Endometrial microvascular endothelial cells (primary cell): ENCODE results near the gene ANO10. TPM values are rescaled to one million over a fixed set of nuclear protein-coding genes. Genes with fewer than 3 reads are reported as not detected.
"Not testable (repeated sequence)": the region's sequence is repeated elsewhere in the genome, so short reads cannot be mapped to it uniquely, and the experiment has no call there.

ENCODE experiments used
- in situ Hi-C: cut with HindIII; loops from 2 replicates; pipeline ENCODE4 v1.10.0; 2017; ENCODE audit warnings: low sequenced_read_pairs, low pct_unique_long_range_greater_than_20kb; ENCODE audit errors: inconsistent ontology term
- total RNA-seq: library from RNA; depleted of rRNA; stranded (reverse); fragments of >200 nt; gene quantifications from one replicate; pipeline ENCODE4 v1.2.3, GENCODE V29; 2015; ENCODE audit errors: inconsistent ontology term

Gene ANO10
- total RNA-seq, 1 donor from 2014 or later = 97.8 TPM

DNA sequence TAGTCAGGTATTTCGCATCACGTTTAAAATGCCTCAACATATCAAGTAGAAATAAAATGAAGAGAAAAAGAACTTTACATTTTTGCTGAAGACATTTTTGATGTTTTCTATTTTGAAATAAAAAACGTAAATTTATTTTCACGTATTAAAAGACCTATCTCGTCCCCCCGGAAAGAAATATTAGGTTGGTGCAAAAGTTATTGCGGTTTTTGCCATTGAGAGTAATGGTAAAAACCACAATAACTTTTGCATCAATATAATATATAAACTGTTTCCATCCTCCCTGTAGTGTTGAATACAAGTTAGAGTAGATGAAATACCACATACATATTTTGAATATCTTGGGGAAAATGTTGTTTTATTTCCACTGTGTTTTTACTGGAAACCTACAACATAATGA, 11.2 kb upstream of the ANO10 start:
- in situ Hi-C loops = no loop called here

DNA sequence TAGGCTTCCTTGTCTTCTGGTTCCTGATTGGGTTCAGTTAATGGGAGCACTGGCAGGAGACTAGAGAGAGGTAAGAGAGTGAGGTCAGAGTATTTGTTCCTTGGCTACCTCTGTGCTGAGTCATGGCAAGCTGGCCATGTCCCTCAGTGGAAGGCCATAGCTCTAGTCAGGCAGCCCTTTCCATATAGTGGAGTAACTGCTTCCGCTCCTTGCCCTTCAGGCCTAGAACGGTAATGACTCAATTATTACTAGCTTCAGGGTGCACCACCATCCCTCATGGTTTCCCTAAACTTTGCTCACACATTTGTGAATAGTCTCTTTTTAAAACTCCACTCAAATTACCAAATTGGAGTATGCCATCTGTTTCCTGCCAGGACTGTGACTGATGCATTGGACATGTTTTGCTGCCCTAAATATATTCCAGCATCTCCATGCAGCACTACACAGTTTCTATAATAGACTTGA, 10.5 kb upstream of the ANO10 start:
- in situ Hi-C loops = no loop called here

DNA sequence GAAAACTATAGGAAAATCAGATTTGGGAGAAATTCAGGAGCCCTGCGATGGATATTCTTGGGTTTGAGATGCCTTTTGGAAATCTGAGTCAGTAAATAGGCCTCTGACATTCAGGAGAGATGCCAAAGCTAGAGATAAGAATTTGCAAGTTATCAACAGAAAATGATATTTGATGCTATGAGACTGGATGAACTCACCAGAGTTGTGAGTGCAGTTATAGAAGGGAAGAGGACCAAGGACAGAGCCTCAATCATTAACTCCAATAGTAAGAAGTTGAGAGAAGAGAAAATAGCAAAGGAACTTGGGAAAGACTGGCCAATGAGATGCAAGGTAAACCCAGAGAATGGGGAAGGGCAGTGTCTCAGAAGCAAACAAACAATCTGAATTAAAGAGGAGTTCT, 7.9 kb upstream of the ANO10 start:
- in situ Hi-C loops = no loop called here

DNA sequence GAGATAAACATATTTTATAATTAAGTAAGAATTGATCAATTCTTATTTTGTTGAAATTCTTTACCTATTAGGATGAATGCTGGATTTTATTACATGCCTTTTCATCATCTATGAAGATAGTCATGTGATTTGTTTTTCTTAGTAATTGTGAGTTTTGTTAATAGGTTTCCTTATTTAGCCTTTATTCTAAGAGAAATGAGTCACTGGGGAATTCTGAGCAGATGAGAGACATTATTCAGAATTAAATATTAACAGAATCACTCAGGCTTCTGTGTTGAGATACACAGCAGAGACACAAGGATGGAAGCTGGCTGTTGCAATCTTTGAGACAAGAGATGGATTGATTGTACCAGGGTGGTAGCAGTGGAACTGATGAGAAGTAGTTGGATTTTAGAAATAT, 7.4 kb upstream of the ANO10 start:
- in situ Hi-C loops = no loop called here

DNA sequence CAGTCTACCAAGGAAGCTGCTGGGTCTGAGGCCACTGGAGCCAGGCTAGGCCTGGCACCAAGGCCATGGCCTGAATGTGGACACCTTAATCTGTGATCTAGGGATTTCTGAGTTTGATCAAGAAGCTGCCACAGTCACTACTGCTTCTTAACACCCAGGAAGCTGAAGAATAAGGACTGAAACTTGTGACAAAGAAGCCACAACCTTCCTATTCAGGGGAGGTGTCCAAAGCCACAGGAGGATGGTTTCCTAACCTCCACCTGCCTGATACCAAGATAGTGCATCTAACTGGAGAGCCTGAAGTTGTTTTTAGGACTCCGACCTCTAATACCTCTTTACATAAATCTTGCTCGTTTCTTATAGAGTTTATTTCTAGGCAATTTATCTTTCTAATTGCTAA, 5.5 kb upstream of the ANO10 start:
- in situ Hi-C loops = no loop called here

DNA sequence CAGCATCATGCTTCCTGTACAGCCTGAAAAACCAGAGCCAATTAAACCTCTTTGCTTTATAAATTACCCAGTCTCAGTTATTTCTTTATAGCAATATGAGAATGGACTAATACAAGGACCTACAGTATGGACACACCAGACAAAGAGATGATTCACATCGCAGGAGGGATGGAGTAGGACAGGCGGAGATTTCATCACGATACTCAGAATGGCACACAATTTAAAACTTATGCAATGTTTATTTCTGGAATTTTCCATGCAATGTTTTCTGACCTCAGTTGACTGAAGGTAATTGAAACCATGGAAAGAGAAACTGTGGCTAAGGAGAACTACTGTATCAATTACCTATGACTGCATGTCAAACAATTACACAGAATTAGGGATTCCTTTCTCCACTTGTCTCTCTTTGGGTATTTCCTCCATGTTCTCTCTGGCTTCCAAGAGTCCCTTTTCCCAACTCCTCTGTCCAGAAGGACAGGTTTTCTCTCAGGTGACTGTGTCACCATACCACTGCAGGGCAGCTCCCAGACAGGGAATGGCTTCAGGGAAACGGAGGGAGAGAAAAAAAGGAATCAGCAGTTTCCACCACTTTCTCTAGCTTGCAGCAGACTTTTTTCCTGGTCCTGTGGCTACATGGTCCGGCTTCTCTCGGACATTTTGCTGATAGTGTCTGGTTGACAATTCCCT, 3.0 kb upstream of the ANO10 start:
- in situ Hi-C loops = no loop called here

DNA sequence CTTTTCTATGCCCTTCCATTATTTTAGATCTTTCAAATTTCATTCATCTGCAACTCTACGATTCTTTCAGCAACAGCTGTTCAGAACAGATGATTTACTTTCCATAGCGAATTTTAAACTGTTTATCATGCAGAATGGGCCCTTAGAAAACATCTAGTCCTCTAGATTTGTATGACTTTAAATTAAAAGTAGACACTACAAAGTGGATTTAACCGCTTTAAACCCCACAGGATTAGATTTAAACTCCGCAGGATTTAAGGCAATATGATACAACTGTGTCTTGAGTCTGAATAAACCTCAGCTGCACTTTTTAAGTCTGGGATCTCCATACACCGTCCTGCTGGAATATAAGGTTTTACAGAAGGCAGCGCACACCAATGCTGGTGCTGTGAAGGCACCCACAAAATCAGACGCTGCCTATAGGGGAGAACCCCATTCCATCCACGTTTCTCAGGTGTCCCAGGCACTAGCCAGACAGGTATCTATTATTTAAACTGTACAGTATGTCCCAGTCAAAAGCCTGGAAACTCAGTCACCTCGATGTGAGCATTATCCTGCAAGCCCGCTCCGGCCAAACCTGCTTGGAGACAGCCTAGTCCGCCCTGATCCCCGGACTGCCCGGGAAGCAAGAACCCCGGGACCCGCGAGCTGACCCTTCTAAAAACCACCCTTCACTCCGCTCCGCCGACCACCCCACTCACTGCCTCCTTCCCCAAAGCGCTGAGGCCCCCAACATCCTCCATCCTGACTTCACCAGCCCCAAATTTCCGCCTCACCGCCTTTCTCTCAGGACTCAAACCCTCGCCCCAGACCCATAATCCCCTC, 768 bp downstream of the ANO10 start:
- in situ Hi-C loops = no loop called here

DNA sequence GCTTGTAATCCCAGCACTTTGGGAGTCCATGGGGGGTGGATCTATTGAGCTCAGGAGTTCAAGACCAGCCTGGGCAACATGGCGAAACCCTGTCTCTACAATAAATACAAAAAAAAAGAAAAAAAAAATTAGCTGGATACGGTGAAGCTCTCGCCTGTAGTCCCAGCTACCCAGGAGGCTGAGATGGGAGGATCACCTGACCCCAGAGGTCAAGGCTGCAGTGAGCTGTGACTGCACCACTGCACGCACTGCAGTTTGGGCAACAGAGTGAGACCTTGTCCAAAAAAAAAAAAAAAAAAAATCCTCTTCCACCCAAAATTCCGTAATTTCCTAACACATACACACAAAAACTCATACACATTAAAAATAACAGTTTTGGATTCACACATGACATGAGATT, 2.2 kb downstream of the ANO10 start:
- in situ Hi-C loops = no loop called here

DNA sequence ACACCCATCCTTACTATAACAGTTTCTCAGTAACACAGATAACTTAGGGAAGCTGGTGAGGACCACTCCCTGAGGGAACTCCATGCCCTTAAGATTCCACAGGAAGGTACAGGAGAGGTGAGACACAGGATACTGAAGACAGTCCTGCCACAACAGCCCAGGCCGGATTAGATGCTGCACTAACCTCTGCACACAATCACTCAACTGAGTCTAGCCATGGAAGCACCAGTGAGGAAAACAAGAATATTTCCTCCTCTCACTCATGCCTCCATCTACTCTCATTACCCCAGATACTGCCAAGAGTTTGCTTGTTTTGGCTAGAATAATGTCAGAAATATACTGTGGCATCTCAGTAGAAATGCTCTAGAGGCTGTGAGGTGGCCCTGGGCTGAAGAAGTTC, 3.7 kb downstream of the ANO10 start:
- in situ Hi-C loops = no loop called here

DNA sequence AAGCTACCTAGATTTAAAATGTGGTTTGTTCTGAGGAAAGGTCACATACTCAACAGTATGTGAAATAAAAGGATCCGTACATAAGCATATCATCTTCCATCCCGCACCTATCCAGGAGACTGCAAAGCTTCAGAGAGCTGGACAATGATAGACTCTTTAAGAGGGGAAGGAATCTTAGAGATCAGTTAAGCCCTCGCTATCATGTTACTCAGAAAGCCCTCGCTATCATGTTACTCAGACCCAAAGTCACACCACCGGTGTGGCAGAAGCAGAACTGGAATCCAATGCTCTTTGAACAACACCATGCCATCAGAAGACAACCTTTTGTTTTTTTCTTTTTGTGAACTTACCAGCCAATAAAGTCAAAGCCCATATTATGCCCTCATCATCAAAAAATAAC, 5.8 kb downstream of the ANO10 start:
- in situ Hi-C loops = no loop called here

DNA sequence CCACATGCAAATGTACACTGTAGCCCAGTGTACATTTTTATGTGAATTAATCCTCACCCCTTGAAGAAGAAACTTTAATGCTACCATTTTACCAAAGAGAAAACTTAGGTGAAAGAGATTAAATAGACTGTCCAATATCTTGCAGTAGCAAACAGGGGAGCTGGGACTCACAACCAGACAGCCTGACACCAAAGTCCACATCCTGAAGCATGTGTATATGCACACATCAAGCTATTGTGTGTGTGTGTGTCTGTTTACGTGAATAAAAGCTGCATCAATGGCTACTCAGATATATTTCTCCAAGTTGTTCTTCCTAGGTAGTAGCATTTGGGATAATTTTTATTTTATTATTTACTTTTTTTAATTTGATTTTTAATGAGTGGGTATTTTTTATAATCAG, 6.7 kb downstream of the ANO10 start:
- in situ Hi-C loops = no loop called here

DNA sequence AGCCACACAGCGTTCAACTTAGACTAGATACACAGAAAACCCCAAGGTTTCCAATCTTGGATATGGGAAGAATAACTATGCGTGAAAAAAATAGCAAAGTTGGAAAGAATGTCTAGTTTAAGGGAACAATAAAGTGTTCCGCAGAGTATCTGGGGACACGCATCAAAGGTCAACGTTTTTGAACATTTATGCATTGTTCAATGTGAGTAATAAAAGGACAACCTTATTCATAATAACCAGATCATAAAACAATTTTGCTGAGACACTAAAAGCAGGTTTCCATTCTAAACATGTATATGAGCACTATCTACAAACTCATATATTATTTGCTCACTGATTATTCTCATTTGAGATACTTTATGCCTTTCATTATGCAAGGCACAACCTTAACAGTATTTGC, 7.8 kb downstream of the ANO10 start:
- in situ Hi-C loops = no loop called here

DNA sequence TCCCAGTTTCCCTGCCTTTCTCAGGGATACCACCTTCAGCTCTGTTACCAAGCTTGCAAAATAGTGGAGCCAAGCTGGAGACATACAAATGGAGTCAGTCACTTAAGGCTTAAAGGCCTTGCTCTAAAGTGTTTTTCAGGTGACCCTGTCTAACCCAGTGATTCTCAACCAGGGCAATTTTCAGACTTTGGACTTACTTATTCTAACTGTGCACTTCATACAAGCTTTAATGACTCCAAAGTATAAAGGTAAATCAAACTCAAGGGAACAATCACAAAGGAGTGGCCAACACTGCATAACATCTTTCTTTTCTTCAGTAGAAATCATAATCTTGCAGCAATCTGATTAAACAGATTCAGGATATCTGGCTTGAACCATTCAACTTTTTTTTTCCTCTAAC, 9.4 kb downstream of the ANO10 start:
- in situ Hi-C loops = no loop called here

DNA sequence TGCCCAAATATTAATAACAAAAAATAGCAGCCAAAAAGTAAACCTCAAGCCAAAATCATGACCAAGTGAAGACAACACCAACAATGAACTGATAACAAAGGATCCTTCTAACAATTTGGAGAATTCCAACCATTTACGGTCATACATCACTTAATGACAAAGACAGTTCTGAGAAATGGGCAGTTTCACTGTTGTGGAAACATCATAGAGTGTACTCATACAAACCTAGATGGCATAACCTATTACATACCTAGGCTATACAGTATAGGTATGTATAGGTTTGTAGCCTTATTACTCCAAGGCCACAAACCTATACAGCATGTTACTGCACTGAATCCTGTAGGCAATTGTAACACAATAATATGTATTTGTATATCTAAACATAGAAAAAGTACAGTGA, 12.4 kb downstream of the ANO10 start:
- in situ Hi-C loops = no loop called here

DNA sequence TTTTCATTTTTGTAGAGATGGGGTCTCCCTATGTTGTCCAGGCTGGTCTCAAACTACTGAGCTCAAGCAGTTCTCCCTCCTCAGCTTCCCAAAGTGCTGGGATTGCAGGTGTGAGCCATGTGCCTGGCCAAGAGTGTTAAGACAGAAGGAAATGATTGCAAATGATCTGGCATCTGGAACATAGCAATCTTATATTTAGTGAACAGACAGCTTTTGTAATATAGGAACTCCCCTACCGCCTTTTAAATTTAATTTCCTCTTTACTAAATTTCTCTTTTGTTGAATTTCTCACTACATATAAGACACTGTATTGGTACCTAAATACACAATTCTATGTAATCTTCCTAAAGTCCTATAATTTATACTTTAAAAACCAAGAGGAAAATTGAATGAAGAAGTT, 13.1 kb downstream of the ANO10 start:
- in situ Hi-C loops = no loop called here

DNA sequence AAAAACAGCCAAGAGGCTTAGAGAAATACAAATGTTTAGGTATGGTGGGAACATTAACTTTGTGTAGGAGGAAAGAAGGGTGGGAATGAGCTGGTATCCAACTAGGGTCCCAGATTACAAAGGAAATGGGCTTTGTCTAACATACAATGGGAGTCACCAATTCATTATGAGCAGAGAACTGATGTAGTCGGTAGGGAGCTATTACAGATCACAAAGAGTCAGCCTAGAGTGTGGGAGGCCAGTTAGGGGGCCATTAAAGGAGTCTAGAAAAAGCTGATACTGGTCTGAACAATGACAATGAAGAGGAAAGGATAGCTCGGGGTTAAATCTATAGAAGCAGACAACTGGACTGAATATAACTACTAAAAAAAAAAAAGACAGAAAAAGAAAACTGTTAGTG, 15.5 kb downstream of the ANO10 start:
- in situ Hi-C loops = no loop called here

DNA sequence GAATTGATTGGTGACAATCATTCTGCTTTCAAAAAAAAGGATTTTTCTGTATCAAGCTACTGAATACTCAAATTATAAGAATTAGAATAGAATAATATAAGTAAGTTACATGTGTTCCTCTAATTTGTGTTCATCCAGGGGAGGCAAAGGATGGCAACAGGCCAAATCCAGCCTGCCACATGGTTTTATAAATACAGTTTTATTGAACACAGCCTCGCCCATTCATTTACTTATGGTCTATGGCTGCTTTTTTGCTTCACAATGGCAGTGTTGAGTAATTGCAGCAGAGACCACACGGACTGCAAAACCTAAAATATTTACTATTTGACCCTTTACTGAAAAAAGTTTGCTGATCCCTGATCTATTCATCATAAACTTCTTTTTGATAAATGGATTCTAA, 21.9 kb downstream of the ANO10 start:
- in situ Hi-C loops = not testable (repeated sequence)

DNA sequence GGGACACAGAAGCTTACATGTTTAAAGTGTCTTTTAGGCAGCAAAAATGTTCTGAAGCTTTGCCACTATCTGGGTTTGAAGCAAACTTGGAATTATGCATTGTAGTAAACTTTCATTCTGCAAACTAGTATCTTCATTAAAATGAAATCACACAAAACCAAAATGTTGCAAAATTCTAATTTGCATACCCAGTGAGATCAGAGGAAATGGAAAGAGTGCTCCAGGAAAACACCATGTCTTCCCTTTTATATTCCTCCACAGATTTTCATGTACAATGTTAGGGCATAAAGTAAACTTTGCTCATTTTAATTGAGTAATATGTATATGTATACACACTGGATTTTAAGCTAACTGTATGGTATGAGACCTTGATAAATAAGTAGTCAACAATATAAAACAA, 23.9 kb downstream of the ANO10 start:
- in situ Hi-C loops = no loop called here

DNA sequence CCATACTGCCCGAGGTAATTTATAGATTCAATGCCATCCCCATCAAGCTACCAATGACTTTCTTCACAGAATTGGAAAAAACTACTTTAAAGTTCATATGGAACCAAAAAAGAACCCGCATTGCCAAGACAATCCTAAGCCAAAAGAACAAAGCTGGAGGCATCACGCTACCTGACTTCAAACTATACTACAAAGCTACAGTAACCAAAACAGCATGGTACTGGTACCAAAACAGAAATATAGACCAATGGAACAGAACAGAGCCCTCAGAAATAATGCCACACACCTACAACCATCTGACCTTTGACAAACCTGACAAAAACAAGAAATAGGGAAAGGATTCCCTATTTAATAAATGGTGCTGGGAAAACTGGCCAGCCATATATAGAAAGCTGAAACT, 25.6 kb downstream of the ANO10 start:
- in situ Hi-C loops = not testable (repeated sequence)

DNA sequence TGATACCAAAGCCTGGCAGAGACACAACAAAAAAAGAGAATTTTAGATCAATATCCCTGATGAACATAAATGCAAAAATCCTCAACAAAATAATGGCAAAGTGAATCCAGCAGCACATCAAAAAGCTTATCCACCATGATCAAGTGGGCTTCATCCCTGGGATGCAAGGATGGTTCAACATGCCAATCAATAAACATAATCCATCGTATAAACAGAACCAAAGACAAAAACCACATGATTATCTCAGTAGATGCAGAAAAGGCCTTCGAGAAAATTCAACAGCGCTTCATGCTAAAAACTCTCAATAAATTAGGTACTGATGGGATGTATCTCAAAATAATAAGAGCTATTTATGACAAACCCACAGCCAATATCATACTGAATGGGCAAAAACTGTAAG, 26.5 kb downstream of the ANO10 start:
- in situ Hi-C loops = not testable (repeated sequence)
